ENCODE data around the gene TTC33. TPM values are rescaled to one million over a fixed set of nuclear protein-coding genes. Genes with fewer than 3 reads are reported as not detected.

TTC33 gene
- total and polyA plus RNA-seq, 2 of the 4 experiments (the other 2 are of a cell fraction), result 3.1 to 8.1 TPM

DNA sequence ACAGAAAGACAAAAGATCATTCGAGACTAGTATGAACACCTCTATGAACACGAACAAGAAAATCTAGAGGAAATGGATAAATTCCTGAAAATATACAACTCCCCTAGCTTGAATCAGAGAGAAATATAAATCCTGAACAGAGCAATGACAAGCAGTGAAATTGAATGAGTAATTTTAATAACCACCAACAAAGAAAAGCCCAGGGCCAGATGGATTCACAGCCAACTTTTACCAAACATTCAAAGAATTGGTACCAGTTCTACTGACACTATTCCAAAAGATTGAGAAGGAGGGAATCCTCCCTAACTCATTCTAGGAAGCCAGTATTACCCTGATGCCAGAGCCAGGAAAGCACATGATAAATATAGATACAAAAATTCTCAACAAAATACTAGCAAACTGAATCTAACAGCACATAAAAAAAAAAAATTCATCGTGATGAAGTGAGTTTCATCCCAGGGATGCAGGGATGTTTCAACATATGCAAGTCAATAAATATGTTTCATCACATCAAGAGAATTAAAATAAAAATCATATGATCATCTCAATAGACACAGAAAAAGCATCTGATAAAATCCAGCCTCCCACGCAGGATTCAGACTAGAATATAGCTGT is 101.3 kb downstream of the TTC33 start:
- Histone ChIP-seq H2BK120ac (ENCODE audit: low read depth, low read length) (no peak overlapping the region), H3K56ac (ENCODE audit: extremely low read depth, insufficient read depth, low read length) (no peak overlapping the region), H3K14ac (replicated peaks; ENCODE audit: low read depth, low read length) (no peak overlapping the region), H2AFZ (replicated peaks; ENCODE audit: low read length, poor library complexity) (no peak overlapping the region), H2AK5ac (ENCODE audit: low read depth, low read length) (no peak overlapping the region), H3K4me2 (ENCODE audit: low read depth, low read length) (no peak overlapping the region), H3K9me3 (ENCODE audit: control insufficient read depth, insufficient read depth, low read length) (no peaks in the 10 kb centered on the region), H4K8ac (ENCODE audit: low read depth in 2 of 2, low read length in 2 of 2) (no peak overlapping the region), H4K20me1 (ENCODE audit: insufficient read depth, low read length) (no peaks in the 10 kb centered on the region), H4K5ac (ENCODE audit: low read depth, low read length) (no peak overlapping the region), H2BK20ac (ENCODE audit: low read depth, low read length) (no peak overlapping the region), H3K4me3 (ENCODE audit: insufficient read depth, low read depth, low read length) (no peak overlapping the region), H3K18ac (ENCODE audit: low read depth, low read length) (no peak overlapping the region), H3K4me1 (ENCODE audit: control insufficient read depth, insufficient read depth, low read length) (no peaks in the 10 kb centered on the region), H3K9ac (ENCODE audit: low read depth, low read length) (no peak overlapping the region), H3K9me1 (ENCODE audit: insufficient read depth, low read length) (peaks cover 4% of the 10 kb centered on the region; the same call in 1 of the 2 replicates), H2BK5ac (ENCODE audit: low read depth, low read length, poor library complexity, severe bottlenecking) (no peak overlapping the region), H4K91ac (ENCODE audit: insufficient read depth, low read depth, low read length) (no peak overlapping the region), H3K27ac (ENCODE audit: insufficient read depth, low read length) (no peak overlapping the region), H3K79me1 (ENCODE audit: low read depth in 1 of 2, low read length in 2 of 2) (no peaks in the 10 kb centered on the region), H3K4ac (ENCODE audit: low read depth, low read length) (no peak overlapping the region), H3K36me3 (ENCODE audit: control insufficient read depth, insufficient read depth, low read length) (no peaks in the 10 kb centered on the region), H2AK9ac (replicated peaks; ENCODE audit: low read depth, low read length, poor library complexity) (no peak overlapping the region), H3K27me3 (ENCODE audit: control insufficient read depth, insufficient read depth, low read length) (peaks cover 2% of the 10 kb centered on the region; the same call in 1 of the 2 replicates), H3K23ac (ENCODE audit: low read depth, low read length) (no peak overlapping the region), H2BK15ac (ENCODE audit: low read depth, low read length) (no peak overlapping the region)
- no TSS peak for BruUV-seq (replicated peaks)
- in situ Hi-C loops (cut with MboI; ENCODE audit: low sequenced_read_pairs), result no loop called here
- DNase-seq, result no peak
- POLR2A ChIA-PET (ENCODE audit: unreplicated experiment), result no interaction called here
- CTCF ChIA-PET, result interaction anchor here (0.7 to 1.2 kb wide), 3 partner anchors 36 to 103 kb away, joined by 3 to 5 read pairs (median 4); no protein-coding TSS in a partner anchor
- dilution Hi-C loops (cut with HindIII; ENCODE audit: low sequenced_read_pairs, unreplicated experiment), result no loop called here
- TF ChIP-seq MAFK (IDR thresholded peaks at IDR 0.05; ENCODE audit: low read depth, low read length) (no peak), MXI1 (IDR thresholded peaks at IDR 0.05; ENCODE audit: borderline replicate concordance, low read depth, low read length) (no peak), NFE2L2 (IDR thresholded peaks at IDR 0.05; ENCODE audit: low read depth, low read length) (no peak), POLR2A (IDR thresholded peaks at IDR 0.05; ENCODE audit: low read depth, low read length) (no peak), RAD21 (IDR thresholded peaks at IDR 0.05; ENCODE audit: low read length) (no peak), BHLHE40 (IDR thresholded peaks at IDR 0.05; ENCODE audit: low read depth, low read length) (no peak), RCOR1 (IDR thresholded peaks at IDR 0.05; ENCODE audit: insufficient replicate concordance, low read length) (no peak), FOS (IDR thresholded peaks at IDR 0.05; ENCODE audit: low read depth, low read length) (no peak), MAZ (IDR thresholded peaks at IDR 0.05; ENCODE audit: borderline replicate concordance, low read depth, low read length) (no peak), ELK1 (IDR thresholded peaks at IDR 0.05; ENCODE audit: borderline replicate concordance, low read depth, low read length) (no peak), CEBPB (IDR thresholded peaks at IDR 0.05; ENCODE audit: low read depth, low read length) (no peak), RFX5 (IDR thresholded peaks at IDR 0.05; ENCODE audit: low read depth, low read length) (no peak), SMC3 (IDR thresholded peaks at IDR 0.05; ENCODE audit: low read depth, low read length) (no peak)
- TF ChIP-seq, protein P1, sequence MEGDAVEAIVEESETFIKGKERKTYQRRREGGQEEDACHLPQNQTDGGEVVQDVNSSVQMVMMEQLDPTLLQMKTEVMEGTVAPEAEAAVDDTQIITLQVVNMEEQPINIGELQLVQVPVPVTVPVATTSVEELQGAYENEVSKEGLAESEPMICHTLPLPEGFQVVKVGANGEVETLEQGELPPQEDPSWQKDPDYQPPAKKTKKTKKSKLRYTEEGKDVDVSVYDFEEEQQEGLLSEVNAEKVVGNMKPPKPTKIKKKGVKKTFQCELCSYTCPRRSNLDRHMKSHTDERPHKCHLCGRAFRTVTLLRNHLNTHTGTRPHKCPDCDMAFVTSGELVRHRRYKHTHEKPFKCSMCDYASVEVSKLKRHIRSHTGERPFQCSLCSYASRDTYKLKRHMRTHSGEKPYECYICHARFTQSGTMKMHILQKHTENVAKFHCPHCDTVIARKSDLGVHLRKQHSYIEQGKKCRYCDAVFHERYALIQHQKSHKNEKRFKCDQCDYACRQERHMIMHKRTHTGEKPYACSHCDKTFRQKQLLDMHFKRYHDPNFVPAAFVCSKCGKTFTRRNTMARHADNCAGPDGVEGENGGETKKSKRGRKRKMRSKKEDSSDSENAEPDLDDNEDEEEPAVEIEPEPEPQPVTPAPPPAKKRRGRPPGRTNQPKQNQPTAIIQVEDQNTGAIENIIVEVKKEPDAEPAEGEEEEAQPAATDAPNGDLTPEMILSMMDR (conservative IDR thresholded peaks at IDR 0.05; ENCODE audit: low read depth, low read length), result no peak
- TF ChIP-seq, protein P2, sequence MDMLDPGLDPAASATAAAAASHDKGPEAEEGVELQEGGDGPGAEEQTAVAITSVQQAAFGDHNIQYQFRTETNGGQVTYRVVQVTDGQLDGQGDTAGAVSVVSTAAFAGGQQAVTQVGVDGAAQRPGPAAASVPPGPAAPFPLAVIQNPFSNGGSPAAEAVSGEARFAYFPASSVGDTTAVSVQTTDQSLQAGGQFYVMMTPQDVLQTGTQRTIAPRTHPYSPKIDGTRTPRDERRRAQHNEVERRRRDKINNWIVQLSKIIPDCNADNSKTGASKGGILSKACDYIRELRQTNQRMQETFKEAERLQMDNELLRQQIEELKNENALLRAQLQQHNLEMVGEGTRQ (IDR thresholded peaks at IDR 0.05; ENCODE audit: low read depth, low read length), result no peak
- intact Hi-C loops (cut with micrococcal nuclease), result no loop called here
- WGBS, 2 experiments (ENCODE audit: extremely low coverage in 2 of 2, insufficient read length in 1 of 2), result no CpG with 5 or more reads among the region's 4 CpGs
- ATAC-seq (ENCODE audit: low read depth), result no peak

Measured in IMR-90 (cell line).